ENCODE results near the gene ACTR2.

ACTR2 gene

DNA sequence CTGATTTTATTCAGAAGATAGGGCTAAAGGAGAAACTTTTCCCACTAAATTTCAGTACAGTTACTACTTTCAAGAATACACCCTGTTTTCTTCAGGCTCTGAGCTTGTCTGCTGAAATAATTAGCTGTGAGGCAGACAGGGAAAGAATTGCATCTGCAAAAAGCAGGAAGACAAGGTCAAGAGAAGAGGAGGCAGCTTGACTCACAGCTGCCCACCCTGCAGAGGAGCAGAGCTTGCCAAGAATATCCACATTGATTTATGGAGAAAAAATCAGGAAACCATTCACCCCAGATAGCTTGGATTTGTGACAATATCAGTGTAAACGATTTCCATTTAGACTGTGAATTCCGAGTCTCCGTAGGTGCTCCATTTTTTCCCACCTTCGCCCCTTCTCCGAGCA lies 49.0 kb downstream of the ACTR2 start:
- Histone ChIP-seq H3K4me1 (ENCODE audit: control insufficient read depth, insufficient read depth, low read length, poor library complexity, severe bottlenecking) (peaks cover 9% of the 10 kb centered on the region), H3K27ac (ENCODE audit: insufficient read depth, low read length, poor library complexity, severe bottlenecking) (no peak overlapping the region)
- no peak for DNase-seq

DNA sequence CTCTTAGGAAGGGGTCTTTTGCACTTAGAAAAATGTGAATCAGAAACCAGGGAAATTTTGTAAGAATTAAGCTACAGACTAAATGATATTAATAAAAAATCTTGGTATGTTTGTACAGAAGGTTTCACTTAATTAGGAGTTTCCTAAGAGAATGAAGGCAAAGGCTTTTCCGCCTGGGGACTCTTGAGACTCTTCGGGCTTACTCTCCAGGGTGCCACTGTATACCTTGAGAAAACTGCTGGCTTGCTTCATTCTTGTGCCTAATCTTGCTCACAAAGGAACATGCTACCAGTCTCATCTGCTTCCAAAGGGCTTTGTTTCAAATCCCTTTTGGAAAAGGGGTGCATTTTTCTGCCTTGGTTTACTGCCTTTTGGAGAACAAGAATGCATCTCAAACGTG lies 49.5 kb downstream of the ACTR2 start:
- Histone ChIP-seq H3K9me3 (ENCODE audit: control insufficient read depth, low read length) (no peaks in the 10 kb centered on the region), H3K4me1 (ENCODE audit: control insufficient read depth, insufficient read depth, low read length, poor library complexity, severe bottlenecking) (peaks cover 9% of the 10 kb centered on the region), H3K36me3 (ENCODE audit: control insufficient read depth, insufficient read depth, low read length) (peaks cover 3% of the 10 kb centered on the region), H3K27ac (ENCODE audit: insufficient read depth, low read length, poor library complexity, severe bottlenecking) (no peak overlapping the region), H3K4me3 (ENCODE audit: insufficient read depth, low read depth, low read length, poor library complexity, severe bottlenecking) (no peak overlapping the region), H3K27me3 (replicated peaks; ENCODE audit: control insufficient read depth, insufficient read depth, low read length, poor library complexity, severe bottlenecking) (no peaks in the 10 kb centered on the region)
- no peak for DNase-seq

More for the DNA sequence above, 49.0 kb downstream of the ACTR2 start:
- Histone ChIP-seq H3K36me3 (ENCODE audit: control insufficient read depth, insufficient read depth, low read length) (peaks cover 3% of the 10 kb centered on the region), H3K4me3 (ENCODE audit: insufficient read depth, low read depth, low read length, poor library complexity, severe bottlenecking) (no peak overlapping the region), H3K9me3 (ENCODE audit: control insufficient read depth, low read length) (no peaks in the 10 kb centered on the region), H3K27me3 (replicated peaks; ENCODE audit: control insufficient read depth, insufficient read depth, low read length, poor library complexity, severe bottlenecking) (no peaks in the 10 kb centered on the region)

DNA sequence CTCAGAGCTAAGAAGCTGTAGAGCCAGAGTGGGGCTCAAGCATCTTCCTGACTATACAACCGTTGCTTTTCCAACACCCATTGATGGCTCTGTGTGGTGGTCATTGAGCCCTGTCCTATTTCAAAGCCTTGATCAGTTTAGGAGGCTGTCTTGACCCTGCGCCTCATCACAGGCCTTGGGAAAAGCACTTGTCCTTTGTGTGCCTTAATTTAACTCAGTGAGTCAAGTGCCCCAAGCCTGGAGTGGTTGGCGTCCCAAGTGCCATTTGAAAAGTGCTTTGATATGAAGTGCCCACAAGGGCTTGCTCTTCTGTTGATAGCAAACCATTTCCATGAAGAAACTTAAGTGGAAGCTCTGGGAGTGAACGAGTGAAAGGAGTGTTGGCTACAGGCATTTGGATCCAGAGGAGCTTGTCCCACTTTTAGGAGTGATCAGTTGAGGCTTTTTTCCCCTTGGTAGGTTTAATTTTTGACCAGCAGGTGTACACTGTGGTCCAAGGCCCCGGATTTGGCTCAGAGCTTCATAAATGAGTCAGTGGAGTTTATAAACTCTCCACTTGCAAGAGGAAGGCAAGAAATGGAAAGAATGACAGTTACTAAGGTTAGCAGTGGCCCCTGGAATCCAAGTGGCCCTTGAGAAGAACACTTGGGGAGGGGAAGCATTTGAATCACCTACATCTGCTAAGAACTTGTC lies 50.3 kb downstream of the ACTR2 start:
- DNase-seq = no peak
- Histone ChIP-seq H3K27me3 (replicated peaks; ENCODE audit: control insufficient read depth, insufficient read depth, low read length, poor library complexity, severe bottlenecking) (no peaks in the 10 kb centered on the region), H3K27ac (ENCODE audit: insufficient read depth, low read length, poor library complexity, severe bottlenecking) (no peak overlapping the region), H3K36me3 (ENCODE audit: control insufficient read depth, insufficient read depth, low read length) (peaks cover 3% of the 10 kb centered on the region), H3K4me1 (ENCODE audit: control insufficient read depth, insufficient read depth, low read length, poor library complexity, severe bottlenecking) (peaks cover 9% of the 10 kb centered on the region), H3K9me3 (ENCODE audit: control insufficient read depth, low read length) (no peaks in the 10 kb centered on the region), H3K4me3 (ENCODE audit: insufficient read depth, low read depth, low read length, poor library complexity, severe bottlenecking) (no peak overlapping the region)

DNA sequence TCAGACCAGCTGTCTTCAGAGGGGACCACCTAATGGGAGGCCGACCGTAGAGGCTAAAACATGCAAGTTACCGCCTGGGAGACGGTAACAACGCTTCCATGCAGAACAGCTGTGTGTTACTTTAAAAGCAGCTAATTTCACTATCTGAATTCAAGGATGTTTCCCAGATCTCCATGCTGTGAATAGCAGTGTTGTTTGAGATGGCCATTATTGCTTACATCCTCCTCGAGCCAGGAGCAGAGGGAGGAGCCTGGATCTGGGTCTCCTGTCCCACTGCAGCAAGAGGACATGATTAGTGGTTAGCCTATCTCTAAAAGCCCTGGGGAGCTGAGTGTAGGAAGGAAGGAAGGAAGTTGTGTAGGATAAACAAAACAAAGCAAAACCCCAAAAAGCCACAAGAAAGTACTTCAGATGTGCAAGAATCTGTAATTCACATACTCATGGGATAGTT lies 50.9 kb downstream of the ACTR2 start:
- H3K4me1 ChIP-seq (ENCODE audit: control insufficient read depth, insufficient read depth, low read length, poor library complexity, severe bottlenecking) = peaks cover 9% of the 10 kb centered on the region
- H3K4me3 ChIP-seq (ENCODE audit: insufficient read depth, low read depth, low read length, poor library complexity, severe bottlenecking) = no peak overlapping the region
- H3K9me3 ChIP-seq (ENCODE audit: control insufficient read depth, low read length) = no peaks in the 10 kb centered on the region
- H3K27ac ChIP-seq (ENCODE audit: insufficient read depth, low read length, poor library complexity, severe bottlenecking) = no peak overlapping the region
- H3K27me3 ChIP-seq (replicated peaks; ENCODE audit: control insufficient read depth, insufficient read depth, low read length, poor library complexity, severe bottlenecking) = no peaks in the 10 kb centered on the region
- DNase-seq = no peak
- peaks cover 3% of the 10 kb centered on the region for H3K36me3 ChIP-seq (ENCODE audit: control insufficient read depth, insufficient read depth, low read length)

DNA sequence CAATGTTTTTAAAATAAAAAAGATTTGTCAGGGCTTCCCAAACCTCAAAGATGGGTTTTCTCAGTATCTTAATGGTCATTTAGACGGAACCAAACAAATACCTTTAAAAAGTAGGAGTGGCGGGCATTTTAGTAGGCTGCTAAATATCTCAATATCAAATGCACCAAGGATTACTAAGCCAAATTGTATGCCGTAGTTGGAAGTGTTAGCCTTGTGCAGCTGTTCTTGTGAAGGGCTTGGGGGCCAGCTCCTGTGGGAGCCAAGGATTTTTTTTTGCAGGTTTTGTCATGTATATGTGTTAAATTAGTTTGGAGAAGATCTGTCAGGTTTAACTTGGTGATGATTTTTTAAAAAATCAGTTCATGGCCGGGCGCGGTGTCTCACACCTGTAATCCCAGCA lies 52.1 kb downstream of the ACTR2 start:
- Histone ChIP-seq H3K27ac (ENCODE audit: insufficient read depth, low read length, poor library complexity, severe bottlenecking) (no peak overlapping the region), H3K4me3 (ENCODE audit: insufficient read depth, low read depth, low read length, poor library complexity, severe bottlenecking) (no peak overlapping the region), H3K27me3 (replicated peaks; ENCODE audit: control insufficient read depth, insufficient read depth, low read length, poor library complexity, severe bottlenecking) (no peaks in the 10 kb centered on the region), H3K36me3 (ENCODE audit: control insufficient read depth, insufficient read depth, low read length) (no peaks in the 10 kb centered on the region), H3K4me1 (ENCODE audit: control insufficient read depth, insufficient read depth, low read length, poor library complexity, severe bottlenecking) (peaks cover 9% of the 10 kb centered on the region), H3K9me3 (ENCODE audit: control insufficient read depth, low read length) (no peaks in the 10 kb centered on the region)
- no peak for DNase-seq

DNA sequence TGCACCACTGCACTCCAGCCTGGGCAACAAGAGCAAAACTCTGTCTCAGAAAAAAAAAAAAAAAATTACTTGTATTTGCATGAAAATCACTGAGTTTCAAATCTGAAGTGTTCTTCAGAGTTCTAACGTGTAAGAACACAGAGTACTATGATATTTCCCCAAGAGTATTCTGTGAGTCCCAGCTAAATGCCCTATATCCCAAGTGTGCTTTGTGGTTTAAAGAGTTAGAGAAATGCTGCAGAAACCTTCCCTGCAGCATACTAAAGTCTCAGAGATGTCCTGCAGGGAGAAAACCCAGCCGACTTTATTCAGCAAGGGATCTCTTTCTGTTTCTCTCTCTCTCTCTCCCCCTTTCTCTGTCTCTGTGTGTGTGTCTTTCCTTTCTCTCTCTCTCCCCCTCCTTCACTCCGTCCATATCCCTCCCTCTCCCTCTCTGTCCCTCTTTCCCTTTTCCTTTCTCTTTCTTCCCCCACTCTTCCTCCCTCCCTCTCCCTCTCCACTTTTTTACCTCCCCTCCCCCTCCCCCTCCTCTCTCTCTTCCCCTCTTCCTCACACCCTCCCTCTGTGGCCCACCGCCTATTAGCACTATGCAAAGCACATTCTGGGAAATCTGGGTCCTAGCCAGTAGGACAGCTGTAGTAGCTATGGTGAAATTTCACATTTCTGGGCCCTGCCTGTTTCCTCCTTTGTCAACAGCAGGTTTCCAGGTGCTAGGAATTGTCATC lies 54.2 kb downstream of the ACTR2 start:
- Histone ChIP-seq H3K9me3 (ENCODE audit: control insufficient read depth, low read length) (no peaks in the 10 kb centered on the region), H3K36me3 (ENCODE audit: control insufficient read depth, insufficient read depth, low read length) (no peaks in the 10 kb centered on the region), H3K27me3 (replicated peaks; ENCODE audit: control insufficient read depth, insufficient read depth, low read length, poor library complexity, severe bottlenecking) (no peaks in the 10 kb centered on the region), H3K4me1 (ENCODE audit: control insufficient read depth, insufficient read depth, low read length, poor library complexity, severe bottlenecking) (peaks cover 9% of the 10 kb centered on the region), H3K4me3 (ENCODE audit: insufficient read depth, low read depth, low read length, poor library complexity, severe bottlenecking) (no peak overlapping the region), H3K27ac (ENCODE audit: insufficient read depth, low read length, poor library complexity, severe bottlenecking) (no peak overlapping the region)
- no peak for DNase-seq

DNA sequence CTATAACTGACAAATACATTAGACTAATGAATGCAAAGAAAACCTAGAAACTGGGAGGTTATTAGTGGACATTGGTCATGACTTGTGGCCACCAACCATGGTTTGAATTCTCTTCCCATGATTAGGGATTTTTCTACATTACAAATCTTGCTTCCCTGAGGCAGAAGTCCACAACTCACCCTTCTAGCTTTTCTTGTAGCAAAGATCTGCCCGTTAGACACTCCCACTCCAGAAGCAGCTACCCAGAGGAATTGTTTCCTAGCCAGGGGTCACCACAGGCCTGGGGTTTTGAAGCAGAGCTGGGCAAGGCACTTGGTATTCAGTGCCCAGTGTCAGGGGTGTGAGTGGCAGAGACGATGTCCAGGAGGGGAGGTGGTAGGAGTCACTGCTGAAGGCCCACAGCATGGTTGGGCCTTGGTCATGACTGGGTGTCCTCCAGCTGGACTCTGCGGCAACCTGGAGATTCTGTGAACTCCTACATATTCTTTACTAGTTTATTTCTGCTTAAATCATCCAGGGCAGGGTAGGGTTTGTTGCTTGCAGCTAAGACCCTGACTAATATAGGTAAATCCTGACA lies 54.9 kb downstream of the ACTR2 start:
- Histone ChIP-seq H3K4me3 (ENCODE audit: insufficient read depth, low read depth, low read length, poor library complexity, severe bottlenecking) (no peak overlapping the region), H3K9me3 (ENCODE audit: control insufficient read depth, low read length) (no peaks in the 10 kb centered on the region), H3K4me1 (ENCODE audit: control insufficient read depth, insufficient read depth, low read length, poor library complexity, severe bottlenecking) (peaks cover 9% of the 10 kb centered on the region), H3K36me3 (ENCODE audit: control insufficient read depth, insufficient read depth, low read length) (no peaks in the 10 kb centered on the region), H3K27me3 (replicated peaks; ENCODE audit: control insufficient read depth, insufficient read depth, low read length, poor library complexity, severe bottlenecking) (no peaks in the 10 kb centered on the region), H3K27ac (ENCODE audit: insufficient read depth, low read length, poor library complexity, severe bottlenecking) (no peak overlapping the region)
- DNase-seq = no peak

DNA sequence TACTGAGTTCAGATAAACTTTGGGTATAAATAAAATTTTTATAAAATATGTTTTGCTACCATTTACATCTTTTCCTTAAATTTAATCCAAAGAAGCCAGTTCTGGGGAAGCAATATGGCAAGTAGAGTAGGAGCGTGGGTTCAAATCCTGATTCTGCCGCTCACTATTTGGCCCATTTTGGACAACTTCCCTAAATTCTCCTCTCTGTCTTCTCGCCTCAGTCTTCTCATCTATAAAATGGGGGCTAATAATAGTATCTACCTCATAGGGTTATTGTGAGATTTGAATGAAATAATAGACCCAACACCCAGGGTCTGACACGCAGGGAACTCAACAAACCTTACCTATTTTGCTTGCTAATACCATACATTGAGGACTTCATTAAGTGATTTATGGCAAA lies 59.7 kb downstream of the ACTR2 start:
- no peaks in the 10 kb centered on the region for H3K36me3 ChIP-seq (ENCODE audit: control insufficient read depth, insufficient read depth, low read length)

DNA sequence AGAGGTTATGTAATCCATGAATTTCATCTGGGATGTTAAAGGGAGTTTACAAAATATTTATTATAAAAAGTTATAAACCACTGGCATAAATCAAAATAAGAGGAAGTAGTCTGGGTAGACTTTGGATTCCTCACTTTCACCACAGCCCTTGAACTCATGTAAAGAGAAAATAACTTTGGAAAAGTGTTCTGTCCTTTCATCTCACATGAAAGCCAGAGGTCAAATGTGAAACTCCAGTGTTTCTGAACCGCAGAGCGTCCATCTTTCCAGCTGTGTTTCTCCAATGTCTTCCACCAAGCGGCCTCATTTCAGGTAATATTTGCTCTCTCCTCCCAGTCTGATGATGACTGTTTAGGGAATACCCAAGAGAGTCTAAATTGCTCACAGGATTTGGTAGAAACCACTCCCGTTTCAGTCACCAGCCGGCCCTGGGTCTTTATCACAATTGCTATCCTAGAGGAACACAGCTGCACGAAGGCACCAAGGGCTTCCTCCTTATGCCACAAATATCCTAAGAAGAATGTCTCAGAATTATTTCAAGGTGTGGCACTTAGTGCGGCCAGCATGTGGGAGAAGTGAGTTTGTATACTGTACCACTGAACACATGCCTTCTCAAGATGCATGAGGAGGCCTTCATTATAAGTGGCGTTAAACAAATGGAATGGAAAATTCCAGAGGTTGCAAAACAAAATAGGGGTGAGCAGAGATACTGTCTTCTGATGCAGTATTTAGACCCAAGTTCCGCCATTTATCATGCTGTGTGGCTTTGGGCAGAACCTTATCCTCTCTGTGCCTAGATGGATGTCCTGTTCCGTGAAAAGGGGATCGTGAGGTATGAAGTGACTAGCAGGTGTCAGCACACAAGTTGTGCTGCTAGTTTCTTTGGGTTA lies 63.8 kb downstream of the ACTR2 start:
- H3K9me3 ChIP-seq (ENCODE audit: control insufficient read depth, low read length) = no peaks in the 10 kb centered on the region
- no peaks in the 10 kb centered on the region for H3K27me3 ChIP-seq (replicated peaks; ENCODE audit: control insufficient read depth, insufficient read depth, low read length, poor library complexity, severe bottlenecking)
- H3K4me1 ChIP-seq (ENCODE audit: control insufficient read depth, insufficient read depth, low read length, poor library complexity, severe bottlenecking) = no peaks in the 10 kb centered on the region

More for the DNA sequence above, 59.7 kb downstream of the ACTR2 start:
- DNase-seq = no peak
- Histone ChIP-seq H3K4me1 (ENCODE audit: control insufficient read depth, insufficient read depth, low read length, poor library complexity, severe bottlenecking) (no peaks in the 10 kb centered on the region), H3K27ac (ENCODE audit: insufficient read depth, low read length, poor library complexity, severe bottlenecking) (no peak overlapping the region), H3K9me3 (ENCODE audit: control insufficient read depth, low read length) (no peaks in the 10 kb centered on the region), H3K4me3 (ENCODE audit: insufficient read depth, low read depth, low read length, poor library complexity, severe bottlenecking) (no peak overlapping the region), H3K27me3 (replicated peaks; ENCODE audit: control insufficient read depth, insufficient read depth, low read length, poor library complexity, severe bottlenecking) (no peaks in the 10 kb centered on the region)

More for the DNA sequence above, 63.8 kb downstream of the ACTR2 start:
- DNase-seq = no peak
- H3K36me3 ChIP-seq (ENCODE audit: control insufficient read depth, insufficient read depth, low read length) = no peaks in the 10 kb centered on the region
- H3K4me3 ChIP-seq (ENCODE audit: insufficient read depth, low read depth, low read length, poor library complexity, severe bottlenecking) = no peak overlapping the region
- no peak overlapping the region for H3K27ac ChIP-seq (ENCODE audit: insufficient read depth, low read length, poor library complexity, severe bottlenecking)

Measured in effector memory CD4-positive, alpha-beta T cell (primary cell).